GM12872 (cell line): ENCODE results near the gene CSRP1.

Experiments used
- CTCF ChIP-seq: IDR thresholded peaks from 3 replicates; pipeline ENCODE4 v1.5.1; 2011; ENCODE audit warnings: low read depth, mild to moderate bottlenecking, low read length, moderate library complexity; ENCODE audit not compliant: insufficient read depth

The CSRP1 gene

GRCh38 chr1:201501812-201502510 lies 5.0 kb downstream of the CSRP1 start:
- TF ChIP-seq CTCF: no peak

- TF ChIP-seq CTCF: no peak
Observed at GRCh38 chr1:201501144-201501543, 5.8 kb downstream of the CSRP1 start.

GRCh38 chr1:201500670-201501120 lies 6.2 kb downstream of the CSRP1 start:
- TF ChIP-seq CTCF: no peak

GRCh38 chr1:201499795-201500669 lies 6.9 kb downstream of the CSRP1 start:
- no peak for TF ChIP-seq CTCF

GRCh38 chr1:201499191-201499590 lies 7.7 kb downstream of the CSRP1 start:
- no peak for TF ChIP-seq CTCF

- no peak for TF ChIP-seq CTCF
Observed at GRCh38 chr1:201498621-201499020, 8.3 kb downstream of the CSRP1 start.

- TF ChIP-seq CTCF: no peak
Observed at GRCh38 chr1:201497935-201498509, 8.9 kb downstream of the CSRP1 start.
